Erythroblast (primary cell): ENCODE data around the gene TH.

Experiments
- GATA1 ChIP-seq: IDR thresholded peaks from 2 replicates; pipeline ENCODE4 v1.6.1; 2011; ENCODE audit warnings: low read depth, mild to moderate bottlenecking, control low read depth, low read length, moderate library complexity
- POLR2A ChIP-seq: IDR thresholded peaks from 2 replicates; pipeline ENCODE4 v1.6.1; 2011; ENCODE audit warnings: mild to moderate bottlenecking, low read length

DNA sequence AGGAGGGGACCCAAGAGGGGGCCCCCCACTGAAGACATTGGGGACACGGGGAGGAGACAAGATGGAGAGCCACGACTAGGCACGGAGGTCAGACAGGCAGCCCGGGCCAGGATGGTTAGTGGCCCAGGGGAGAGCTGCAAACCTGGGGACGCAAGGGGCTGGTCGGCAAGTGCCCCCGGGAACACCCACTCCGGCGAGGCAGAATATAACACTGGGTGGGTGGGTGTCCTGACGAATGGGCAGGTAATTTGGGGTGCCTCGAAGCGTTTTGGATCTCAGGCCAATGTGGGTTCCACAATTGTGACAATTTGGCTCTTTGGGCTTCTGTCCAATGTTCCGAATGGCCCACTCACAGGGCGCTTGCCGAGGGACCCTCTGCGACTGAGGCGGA, 42.3 kb downstream of the TH start:
- TF ChIP-seq POLR2A, result no peak
- TF ChIP-seq GATA1, result no peak
